Measurements from ENCODE around the gene HARBI1. TPM values are rescaled to one million over a fixed set of nuclear protein-coding genes. Genes with fewer than 3 reads are reported as not detected.
"Not testable (repeated sequence)": the region's sequence is repeated elsewhere in the genome, so short reads cannot be mapped to it uniquely, and the experiment has no call there.

HARBI1 gene
- polyA plus RNA-seq, 12 donors, result 1.9 to 4.1 (median 3.1) TPM; not detected in 2

DNA sequence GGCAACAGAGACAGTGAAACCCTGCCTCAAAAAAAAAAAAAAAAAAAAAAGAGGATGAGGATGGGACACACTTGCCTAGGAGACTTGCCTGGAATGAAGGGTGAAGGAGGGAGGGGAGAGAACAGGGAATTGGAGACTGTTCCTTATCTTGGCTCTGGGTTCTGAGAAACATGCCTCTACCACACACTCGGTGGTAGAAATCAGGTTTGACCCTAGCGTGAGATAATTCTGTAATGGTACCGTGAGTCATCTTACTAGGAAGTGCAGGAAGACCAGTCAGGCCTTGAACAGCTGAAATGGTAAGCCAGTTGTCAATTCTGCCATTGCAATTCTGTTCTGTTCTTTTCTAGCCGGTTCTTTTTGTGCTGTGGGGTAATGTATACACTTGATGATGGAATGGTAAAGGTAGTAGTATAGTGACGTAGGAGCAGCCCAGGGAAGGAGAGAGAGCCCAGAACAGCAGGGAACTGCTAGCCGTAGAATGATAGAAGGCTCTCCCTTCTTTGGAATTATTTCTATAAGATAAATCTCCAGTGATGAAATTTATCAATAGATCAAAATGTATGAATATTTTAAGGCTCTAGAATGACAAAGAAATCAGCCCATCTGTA is 19.3 kb downstream of the HARBI1 start:
- no peak for DNase-seq

DNA sequence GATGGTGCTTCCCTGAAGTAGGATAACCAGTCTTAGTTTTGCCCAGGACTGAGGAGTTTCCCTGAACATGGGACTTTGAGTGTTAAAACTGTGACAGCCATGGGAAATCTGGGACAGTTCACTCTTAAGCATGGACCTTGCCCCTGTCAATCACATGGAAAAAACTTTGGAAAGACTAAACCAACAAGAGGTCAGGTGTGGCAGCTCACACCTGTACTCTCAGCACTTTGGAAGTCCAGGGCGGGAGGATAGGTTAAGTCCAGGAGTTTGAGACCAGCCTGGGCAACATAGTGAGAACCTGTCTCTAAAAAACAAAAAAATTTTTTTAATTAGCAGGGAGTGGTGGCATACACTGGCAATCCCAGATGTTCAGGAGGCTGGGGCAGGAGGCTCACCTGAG is 19.9 kb downstream of the HARBI1 start:
- DNase-seq, result no peak

DNA sequence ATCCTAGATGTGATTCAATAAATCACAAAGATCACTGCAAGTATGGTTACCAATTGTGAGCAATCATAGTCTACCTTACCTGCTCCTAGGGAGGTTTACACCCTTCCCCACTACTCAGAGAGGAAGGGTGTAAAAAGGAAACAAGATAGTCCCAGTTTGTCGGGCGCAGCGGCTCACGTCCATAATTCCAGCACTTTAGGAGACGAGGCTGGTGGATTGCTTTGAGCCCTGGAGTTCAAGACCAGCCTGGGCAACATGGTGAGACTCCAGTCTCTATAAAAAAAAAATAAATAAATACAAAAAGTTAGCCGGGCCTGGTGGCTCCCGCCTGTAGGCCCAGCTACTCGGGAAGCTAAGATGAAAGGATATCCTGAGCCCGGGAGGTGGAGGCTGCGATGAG is 22.2 kb downstream of the HARBI1 start:
- DNase-seq, result no peak

DNA sequence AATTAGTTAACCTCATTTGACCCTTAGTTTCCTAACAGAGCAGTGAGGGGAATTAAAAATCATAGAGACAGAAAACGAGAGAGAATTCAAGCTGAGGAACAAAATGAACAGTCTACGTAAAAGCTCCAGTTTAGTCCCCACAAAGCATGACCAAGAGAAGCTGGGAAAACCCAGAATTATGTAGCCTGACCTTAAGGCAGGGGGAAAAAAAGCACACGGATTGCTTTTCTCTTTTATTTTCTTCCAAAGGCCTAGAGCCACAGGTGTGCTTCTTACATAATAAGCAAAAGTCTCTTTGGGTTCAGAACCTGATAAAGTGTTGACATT is 22.7 kb downstream of the HARBI1 start:
- DNase-seq, result no peak

DNA sequence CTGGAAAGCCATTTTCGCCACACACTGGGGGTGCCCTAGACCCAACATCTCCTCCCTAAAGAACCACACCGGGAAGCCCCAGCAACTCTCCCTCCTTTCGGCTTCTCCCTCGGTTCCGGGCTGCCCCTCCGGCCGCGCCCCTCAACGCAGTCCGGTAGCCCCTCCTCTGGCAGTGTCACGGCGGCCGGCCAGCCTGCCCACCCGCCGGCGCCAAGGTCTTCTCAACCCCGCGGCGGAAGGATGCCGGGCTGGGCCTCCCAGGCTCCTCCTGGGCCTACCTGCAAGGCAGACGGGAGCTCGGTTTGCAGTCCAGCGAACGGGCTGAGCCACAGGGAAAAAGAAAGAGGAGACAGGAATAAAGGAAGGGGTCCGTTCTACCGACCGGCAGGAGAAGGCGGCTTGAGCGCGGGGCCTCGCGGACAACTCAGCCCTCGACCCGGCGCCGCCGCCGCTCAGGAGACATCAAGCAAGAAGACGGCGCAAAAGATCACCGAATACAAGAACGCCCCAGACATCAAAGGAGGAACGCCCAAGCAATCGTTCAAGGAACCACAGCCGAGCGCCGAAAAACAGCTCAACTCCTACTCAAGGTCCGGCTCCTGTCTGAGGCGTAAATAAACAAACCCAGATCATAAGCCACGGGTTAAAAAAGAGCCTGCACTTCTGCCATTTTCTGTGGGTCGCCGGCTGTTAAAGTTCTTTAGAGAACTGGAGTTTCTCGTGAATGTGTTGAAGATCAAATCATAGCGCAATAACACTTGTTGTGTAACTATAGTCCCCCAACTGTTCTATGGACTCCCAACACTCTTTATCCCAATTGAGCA is 23.3 kb downstream of the HARBI1 start, which contains the start of gene AMBRA1:
AMBRA1 (minus strand) TSS at position 474 of the 824 bp plus-strand sequence. CDS start 45,643 bp downstream, outside the sequence.
- DNase-seq, result peak; percentile 91

DNA sequence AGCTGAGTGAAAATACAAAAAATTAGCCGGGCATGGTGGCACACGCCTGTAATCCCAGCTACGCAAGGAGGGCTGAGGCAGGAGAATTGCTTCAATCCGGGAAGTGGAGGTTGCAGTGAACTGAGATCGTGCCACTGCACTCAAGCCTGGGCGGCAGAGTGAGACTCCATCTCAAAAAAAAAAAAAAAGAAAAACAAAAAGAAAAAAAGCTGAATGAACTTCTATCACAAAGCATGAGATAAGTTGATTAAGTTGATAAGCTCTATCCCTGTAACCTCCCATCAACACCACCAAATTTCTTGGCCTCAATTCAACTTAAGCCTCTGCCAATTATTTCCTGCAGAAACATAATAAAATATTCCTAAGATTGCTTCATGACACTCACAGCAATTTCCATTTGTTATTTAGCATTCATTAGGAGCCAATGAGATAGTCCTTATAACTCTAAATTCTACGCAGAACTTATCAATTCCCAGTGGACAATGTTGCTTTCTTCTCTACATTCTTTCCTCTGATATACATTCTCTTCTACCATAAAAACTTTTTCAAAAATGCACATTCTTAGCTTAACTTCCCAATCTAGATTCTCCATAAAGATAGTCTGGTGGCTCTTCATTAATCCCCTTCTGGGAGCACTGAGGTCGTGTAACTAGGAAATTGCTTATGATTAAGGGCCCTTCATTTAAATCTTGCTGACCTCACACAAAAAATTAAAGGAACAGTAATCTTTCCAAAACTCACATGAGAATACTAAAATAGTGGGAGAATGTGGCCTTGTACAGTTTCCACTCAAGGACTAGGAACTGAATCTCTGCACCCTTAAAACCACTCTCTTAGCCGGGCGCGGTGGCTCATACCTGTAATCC is 26.1 kb downstream of the HARBI1 start:
- DNase-seq, result no peak

DNA sequence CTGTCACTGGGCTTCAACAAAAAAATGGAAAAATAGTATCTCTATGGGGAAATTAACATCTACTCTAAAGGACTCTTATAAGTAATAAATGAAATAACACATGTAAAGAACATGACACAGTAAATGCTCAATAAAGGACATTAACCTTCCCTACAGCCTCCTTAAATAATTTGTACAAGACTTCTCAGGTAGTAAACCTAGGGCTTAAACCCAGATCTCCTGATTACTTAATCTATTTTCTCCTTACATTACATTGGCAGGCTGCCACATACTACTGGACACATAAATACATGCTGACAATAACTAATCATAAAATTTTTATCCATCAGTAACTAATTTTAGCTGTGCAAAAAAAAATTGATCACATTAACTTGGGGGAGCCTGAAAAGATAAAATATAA is 28.1 kb downstream of the HARBI1 start:
- DNase-seq, result no peak

DNA sequence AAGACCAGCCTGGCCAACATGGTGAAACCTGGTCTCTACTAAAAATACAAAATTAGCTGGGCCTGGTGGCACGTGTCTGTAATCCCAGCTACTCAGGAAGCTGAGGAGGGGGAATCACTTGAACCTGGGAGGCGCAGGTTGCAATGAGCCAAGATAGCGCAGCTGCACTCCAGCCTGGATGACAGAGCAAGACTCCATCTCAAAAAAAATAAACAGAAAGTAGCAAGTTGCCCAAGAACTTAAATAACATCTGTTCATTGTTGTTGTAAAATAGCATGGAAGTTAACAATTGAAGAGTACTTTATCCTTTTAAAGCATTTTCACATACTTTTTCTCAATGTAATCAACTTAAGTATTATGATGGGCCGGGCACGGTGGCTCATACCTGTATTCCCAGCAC is 28.9 kb downstream of the HARBI1 start:
- DNase-seq, result no peak

DNA sequence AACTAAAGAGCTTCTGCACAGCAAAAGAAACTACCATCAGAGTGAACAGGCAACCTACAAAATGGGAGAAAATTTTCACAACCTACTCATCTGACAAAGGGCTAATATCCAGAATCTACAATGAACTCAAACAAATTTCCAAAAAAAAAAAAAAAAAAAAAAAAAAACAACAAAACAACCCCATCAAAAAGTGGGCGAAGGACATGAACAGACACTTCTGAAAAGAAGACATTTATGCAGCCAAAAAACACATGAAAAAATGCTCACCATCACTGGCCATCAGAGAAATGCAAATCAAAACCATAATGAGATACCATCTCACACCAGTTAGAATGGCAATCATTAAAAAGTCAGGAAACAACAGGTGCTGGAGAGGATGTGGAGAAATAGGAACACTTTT is 33.5 kb downstream of the HARBI1 start:
- DNase-seq, result not testable (repeated sequence)

DNA sequence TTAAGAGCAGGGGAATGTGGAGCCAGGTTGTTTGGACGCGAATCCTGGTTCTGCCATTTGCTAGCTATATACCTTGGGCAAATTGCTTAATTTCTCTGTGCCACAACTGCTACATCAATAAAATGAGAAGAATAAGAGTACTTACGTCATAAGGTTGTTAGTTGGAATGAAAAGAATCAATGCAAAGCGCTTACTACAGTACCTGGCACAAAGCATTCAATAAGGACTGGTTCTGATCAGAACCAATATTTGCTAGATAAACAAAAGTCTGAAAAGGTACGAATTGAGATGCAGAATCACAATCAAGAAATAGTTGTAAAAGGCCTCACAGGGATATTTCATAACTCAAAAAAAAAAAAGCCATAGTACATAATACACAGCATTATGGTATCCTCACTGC is 34.4 kb downstream of the HARBI1 start:
- no peak for DNase-seq

DNA sequence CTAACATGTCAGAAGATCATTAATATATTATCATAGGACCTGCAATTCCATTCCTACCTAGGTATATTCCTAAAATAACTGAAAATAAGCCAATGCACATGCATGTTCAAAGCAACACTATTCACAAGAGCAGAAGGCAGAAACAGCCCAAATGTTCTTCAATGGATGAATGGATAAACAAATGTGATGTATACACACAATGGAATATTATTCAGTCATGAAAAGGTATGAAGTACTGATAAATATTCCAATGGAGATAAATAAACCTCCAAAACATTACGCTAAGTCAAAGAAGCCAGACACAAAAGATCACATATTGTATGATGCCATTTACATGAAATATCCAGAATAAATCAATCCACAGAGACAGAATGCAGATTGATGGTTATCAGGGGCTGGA is 40.0 kb downstream of the HARBI1 start:
- DNase-seq, result no peak

DNA sequence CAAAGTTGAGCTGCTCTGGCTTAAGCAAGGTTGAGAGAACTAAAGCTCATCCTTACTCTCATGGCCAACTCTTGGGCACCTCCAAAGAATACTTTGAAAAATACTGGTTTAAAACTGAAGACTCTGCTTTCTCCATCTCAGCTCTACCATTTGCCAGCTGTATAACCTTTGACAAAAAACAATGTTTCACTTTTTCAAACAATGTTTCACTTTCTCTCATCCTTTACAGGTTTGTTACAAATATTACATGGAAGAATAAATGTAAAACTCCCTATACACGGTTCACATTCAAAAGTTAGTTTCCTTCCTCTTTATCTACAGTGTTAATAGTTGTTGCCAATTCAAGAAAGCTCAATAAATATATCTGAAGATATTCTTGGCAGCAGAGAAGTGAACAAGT is 42.4 kb downstream of the HARBI1 start:
- no peak for DNase-seq

DNA sequence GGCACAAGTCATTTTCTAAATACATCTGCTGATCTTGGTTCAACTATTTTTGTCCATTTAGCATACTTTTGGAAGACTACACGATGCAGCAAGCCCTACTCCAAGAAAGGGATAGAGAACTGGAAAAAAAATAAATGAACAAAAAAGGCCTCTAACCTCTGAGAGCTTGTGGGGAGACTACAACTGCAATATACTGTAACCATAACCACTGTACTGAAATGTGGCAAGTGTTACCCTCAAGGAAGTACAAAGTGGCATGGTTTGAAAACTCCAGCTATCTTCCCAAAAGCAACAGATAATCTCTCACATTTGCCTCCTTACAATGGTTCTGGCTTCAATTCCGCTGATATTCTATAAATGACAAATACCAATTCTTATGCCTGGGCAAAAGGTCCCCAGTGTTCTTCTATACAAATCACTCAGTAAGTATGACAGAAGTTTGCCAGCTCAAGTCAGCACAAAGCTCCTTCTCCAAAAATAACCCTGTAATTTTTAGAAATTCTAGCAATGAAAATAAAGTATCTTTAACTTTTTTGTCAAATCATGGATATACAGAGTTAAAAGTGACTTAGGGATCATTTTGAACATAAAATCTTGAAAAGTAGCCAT is 46.1 kb downstream of the HARBI1 start:
- no peak for DNase-seq

DNA sequence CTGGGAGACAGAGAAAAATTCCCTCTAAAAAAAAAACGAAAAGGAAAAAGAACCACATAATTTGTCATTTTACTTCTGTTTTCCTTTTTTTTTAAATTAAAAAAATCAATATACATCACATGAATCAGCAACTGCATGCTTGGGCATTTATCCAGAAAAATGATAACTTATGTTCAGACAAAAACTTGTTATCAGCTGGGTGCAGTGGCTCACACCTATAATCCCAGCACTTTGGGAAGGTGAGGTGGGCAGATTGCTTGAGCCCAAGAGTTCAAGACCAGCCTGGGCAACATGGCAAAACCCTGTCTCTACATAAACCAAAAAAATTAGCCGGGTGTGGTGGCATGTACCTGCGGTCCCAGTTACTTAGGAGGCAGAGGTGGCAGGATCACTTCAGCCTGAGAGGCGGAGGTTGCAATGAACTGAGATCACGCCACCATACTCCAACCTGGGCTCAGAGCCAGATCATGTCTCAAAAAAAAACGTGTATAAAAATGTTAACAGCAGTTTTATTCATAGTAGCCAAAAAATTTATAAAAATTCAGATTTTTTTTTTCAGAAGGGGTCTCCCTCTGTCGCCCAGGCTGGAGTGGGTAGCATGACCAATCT is 51.7 kb downstream of the HARBI1 start:
- DNase-seq, result no peak

DNA sequence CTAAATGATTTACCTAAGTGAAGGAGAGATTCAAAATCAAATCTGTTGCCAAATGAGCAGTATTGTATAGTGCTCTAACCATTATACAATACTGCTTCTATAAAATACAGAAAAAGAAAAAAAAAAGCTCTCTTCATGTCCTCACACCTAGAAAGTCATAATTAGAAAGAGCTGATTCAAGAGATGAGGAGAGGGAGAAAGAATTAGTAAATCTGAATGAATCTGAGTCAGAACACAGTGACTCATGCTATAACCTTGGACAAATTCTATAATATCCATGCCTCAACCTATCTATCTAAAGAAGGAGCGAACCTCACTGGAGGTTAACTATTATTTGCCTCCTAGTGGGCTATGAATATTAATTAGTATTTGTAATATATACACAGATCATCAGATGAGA is 52.6 kb downstream of the HARBI1 start:
- DNase-seq, result no peak

DNA sequence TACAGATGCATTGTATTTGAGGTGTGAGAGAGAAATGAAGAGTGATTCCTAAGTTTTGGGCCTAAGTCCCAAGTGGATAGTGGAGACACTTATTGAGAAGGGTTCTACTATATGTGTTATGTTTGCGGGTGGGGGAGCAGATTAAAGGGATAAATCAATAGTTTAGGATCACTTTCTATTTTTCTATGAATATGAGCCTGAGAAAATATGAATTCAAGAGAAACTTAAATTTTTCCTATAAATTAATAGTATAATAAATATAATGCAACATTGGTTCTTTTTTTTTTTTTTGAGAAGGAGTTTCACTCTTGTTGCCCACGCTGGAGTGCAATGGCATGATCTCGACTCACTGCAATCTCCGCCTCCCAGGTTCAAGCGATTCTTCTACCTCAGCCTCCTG is 54.5 kb downstream of the HARBI1 start:
- DNase-seq, result no peak

DNA sequence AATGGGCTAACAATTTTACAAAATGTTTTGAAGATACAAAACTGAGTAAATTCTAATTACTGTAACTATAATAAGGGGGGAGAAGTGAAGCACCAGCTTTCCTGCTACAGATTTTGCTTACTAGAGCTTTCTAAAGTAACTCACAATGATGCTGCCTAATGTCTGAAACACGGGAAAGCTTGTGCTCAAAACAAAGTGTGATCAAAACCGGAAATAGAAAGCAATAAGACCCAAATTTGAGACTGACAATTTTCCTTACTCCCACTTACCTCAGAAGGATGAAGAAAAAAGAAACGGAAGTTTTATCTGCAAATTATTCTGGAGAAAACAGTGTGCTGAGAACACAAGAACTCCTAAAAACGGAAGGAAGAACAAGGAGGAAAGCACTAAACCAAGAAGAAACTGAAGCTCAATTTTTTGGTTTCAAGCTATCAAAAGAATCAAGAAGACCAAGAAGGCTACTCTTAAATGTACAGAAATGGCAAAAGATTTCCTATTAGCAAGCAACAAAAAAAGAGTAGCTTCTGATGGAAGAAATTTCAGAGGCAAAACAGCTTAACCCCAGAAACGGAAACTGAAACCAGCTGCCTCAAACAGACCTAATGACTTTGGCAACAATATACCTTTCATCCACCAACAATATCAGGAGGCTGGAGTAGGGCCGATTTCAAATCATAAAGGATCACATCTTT is 56.6 kb downstream of the HARBI1 start:
- peak; percentile 21 for DNase-seq

DNA sequence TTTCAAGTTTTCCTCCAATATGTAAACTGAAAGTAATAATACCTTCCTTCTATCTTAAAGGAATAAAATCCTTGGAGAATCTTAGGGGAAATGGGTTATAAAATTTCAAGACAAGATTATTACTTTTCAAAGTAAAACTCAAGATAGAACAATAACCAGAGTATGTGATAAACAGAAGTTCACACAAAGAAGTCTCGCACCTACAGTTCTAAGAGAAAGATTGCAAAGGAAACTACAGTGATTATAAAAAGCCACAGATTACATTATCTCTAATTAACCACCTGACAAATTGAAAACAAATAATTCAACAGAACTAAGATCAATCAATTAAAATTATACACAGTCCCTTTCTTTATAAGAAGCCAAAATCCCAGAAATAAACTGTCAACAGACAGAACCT is 57.2 kb downstream of the HARBI1 start:
- no peak for DNase-seq

DNA sequence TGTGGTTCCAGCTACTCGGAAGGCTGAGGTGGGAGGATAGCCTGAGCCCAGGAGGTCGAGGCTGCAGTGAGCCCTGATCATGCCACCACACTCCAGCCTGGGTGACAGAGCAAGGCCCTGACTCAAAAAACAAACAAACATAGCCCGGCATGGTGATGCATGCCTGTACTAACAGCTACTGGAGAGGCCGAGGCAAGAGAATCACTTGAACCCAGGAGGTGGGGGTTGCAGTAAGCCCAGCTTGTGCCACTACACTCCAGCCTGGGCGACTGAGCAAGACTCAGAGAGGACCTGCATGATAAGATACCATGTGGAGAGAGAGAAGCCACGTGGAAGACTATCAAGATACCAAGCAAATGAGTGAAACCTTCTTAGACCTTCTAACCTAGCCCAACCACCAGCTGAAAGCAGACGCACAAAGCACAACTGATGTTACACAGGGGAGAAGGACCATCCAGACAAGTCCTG is 59.3 kb downstream of the HARBI1 start:
- DNase-seq, result no peak

DNA sequence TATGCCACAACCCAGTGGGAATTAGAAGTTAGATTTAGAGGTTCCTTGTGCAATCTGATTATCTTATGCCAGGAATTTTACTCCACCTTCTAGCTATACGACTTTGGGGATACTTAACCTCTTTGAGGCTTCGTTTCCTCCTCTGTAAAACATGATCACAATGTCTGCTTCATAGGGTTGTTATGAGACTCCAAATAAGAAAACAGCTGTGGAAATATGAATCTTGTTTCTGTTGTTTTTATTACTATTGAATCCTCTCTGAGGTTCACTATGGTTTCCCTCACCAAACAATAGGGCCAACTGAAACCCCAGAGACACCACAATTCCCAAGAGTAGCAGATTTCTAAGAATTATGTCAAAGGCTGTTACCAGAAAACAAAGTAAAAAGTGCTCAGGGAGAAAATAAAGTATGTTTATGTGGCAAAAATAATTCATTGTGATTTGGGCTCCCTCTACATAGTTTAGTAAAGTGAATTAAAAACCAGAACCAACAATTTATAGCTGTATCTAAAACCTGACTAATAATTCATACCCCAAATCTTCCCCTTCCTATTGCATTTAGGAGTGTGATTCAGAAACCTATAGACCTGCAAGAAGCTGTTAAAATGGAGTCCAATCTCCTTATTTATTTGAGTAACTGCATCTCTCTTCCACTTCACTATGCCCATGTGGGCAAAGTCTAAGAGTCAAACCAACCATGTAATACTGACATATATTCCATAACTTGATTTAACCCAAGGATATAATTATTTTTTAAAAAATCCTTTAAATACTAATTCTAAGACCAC is 61.6 kb downstream of the HARBI1 start:
- DNase-seq, result no peak

Data from muscle of arm (tissue), 12 donors.